Activated gamma-delta T cell treated with anti-CD3 and anti-CD28 coated beads, Interleukin-2, amount 50 U/mL, for 16 hours (primary cell): ENCODE results near the gene DUS2.
"Not testable (repeated sequence)": the region's sequence is repeated elsewhere in the genome, so short reads cannot be mapped to it uniquely, and the experiment has no call there.

Experiments used
- DNase-seq: peaks from one replicate; pipeline ENCODE4 v3.0.0-alpha.2; 2020; ENCODE audit warnings: low read depth

DUS2 gene

DNA sequence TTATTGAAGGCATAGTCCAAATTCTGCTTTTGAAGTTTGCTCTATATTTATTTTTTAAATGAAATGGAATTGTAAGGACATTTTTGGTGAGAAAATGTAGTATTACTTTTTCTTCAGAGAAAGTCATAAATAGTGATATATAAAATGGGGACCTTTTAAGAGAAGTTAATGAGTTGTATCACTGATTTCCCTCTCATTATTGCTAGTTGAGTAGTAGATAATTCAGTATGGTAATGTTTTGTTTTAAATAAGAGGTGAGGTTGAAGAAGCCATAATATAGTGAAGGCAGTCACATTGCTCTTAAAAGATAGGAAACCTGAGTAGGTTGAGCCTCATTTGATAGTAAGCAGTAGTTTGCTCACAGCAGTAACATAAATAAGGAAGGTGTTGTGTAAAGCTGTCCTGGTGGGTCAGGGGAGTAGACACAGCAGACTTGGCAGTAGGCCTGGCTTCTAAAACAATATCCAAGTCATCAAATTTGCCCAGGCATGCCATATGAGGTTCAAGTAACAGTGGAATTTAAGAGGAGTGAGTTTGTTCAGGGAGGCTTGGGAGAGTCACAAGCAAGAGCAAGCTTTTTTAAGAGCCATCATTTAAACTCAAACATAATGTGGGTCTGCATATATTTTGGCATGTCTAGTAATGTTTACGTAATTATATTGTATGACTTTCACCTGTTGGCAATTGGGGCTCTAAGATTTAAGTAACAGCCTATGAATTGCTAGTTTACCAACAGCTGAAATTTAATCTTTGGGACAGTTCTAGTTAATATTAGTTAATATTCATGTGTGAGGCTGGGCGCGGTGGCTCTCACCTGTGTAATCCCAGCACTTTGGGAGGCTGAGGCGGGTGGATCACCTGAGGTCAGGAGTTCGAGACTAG, 68.5 kb downstream of the DUS2 start:
- no peak for DNase-seq

DNA sequence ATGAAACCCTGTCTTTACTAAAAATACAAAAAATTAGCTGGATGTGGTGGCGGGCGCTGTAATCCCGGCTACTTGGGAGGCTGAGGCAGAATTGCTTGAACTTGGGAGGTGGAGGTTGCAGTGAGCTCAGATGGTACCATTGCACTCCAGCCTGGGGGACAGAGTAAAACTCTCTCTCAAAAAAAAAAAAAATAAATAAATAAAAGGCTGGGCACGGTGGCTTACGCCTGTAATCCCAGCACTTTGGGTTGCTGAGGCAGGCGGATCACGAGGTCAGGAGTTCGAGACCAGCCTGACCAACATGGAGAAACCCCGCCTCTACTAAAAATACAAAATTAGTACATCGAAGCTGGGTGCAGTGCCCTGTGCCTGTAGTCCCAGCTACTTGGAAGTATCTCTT, 69.2 kb downstream of the DUS2 start:
- not testable (repeated sequence) for DNase-seq

DNA sequence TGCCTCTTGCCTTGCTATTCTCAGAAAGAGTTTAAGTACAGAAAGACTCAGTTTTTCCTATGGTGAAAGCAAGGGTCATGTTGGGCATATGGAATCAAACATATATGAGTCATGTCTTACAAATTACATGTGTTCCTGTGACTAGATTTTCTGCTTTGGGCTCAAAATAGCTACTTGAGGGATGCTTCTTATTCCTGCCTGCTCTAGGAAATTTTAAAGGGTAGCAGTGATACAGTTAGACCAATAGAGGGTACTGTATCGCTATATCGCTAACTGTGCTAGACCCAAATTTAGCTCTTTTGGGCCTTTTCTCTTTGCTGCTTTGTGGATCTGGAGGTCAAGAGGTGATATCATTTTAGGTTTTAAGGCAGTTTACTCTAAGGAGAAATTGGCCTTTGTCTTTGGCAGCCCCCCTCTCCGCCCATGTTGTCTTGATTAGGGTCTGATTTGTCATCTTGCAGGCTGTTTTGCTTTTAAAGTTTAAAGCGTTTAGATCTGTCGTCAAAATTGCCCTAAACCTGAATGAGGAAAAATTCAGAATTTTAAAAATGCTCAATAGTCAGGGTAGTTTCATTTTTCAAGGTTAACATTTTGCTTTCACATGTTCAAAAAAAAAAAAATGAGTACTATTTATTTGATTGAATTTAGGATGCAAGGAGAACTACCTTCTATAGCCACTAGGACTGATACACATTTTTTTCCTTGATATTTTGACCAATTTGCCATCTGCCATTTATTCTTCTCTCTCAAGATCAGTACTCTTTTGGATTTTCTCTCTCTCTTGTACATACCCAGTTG, 70.9 kb downstream of the DUS2 start:
- no peak for DNase-seq

DNA sequence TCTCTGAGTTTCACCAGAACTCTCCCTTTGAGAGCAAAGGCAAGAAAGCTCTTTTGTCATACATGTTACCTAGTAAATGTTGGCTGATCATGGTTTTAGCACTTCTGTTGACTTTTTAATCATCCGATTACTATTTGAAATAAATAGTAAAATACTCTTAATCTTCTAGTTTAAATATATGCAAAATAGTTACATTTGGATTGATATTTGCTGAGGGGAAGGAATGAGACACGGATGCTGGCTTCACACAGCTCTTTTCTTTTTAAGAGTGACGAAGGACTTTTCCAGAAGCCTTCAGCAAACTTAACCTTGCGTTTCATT, 71.5 kb downstream of the DUS2 start:
- DNase-seq: no peak

DNA sequence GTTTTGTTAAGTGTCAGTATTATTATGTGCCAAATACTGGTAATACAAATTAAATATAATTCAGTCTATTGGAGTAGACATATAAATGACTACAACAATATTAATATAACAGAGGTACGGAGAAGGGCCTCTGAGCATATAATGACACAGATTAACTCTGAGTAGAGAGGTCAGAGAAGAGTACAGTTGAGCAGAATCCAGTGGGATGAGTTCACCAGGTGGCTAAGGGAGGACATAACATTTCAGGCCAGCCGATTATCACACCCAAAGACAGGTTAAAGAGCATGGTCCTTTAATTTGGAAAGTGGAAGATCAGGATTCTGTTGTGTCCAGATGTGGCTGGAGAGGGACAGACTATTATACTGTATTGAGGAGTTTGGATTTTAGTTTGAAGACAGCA, 73.4 kb downstream of the DUS2 start:
- DNase-seq: no peak

DNA sequence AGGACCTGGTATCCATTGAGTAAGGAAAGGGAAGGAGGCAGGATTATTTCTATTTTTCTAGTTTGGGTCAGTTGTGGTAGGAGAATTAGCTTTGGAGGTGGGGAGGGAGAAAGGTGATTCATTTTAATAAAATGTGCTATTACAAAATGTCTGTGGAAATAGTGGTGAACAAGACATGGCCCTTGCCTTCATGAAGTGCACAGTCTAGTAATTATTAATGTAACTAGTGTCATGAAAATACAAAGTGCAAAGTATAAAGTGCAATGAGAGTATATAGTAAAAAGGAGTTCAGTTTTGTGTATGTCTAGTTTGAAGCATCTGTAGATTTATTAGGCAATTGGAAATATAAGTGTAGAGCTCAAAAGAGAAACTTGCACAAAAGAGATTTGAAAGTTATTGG, 74.0 kb downstream of the DUS2 start:
- DNase-seq: no peak

DNA sequence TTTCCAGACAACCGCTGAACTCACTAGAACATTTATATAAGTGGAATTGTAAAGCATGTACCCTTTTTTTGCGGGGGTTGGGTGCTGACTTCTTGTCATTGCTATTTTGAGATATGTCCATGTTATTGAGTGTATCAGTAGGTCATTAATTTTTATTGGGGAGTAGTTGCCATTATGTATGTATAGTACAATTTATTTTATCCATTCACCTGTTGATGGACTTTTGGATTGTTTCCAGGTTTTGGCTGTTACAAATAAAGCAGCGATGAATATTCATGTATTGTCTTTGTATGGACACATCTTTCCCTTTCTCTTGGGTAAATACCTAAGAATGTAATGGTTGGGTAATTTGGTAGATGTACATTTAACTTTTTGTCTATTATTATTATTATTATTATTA, 74.8 kb downstream of the DUS2 start:
- no peak for DNase-seq

DNA sequence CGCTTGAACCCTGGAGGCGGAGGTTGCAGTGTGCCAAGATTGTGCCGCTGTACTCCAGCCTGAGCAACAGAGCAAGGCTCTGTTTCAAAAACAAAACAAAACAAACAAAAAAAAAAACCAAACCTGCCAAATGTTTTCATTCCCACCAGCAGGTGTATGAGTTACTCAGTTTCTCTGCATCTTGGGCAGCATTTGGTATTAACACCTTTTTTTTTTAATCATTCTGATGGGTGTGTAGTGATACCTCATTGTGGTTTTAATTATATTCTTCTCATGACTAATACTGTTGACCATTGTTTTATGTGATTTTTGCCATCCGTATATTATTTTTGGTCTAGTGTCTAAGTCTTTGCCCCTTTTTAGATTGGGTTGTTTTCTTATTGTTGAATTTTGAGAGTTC, 77.4 kb downstream of the DUS2 start:
- no peak for DNase-seq

DNA sequence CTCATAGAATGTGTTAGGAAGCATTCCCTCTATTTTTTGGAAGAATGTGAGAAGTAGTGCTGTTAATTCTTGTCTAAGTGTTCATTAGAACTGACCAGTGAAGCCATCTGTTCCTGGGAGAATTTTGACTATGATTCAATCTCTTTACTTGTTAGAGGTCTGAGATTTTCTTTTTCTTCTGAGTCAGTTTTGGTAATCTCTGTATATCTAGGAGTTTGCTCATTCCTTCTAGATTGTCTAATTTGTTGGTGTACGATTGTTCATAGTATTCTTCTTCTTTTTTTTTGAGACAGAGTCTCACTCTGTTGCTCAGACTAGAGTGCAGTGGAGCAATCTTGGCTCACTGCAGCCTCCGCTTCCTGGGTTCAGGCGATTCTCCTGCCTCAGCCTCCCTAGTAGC, 82.5 kb downstream of the DUS2 start:
- DNase-seq: no peak

DNA sequence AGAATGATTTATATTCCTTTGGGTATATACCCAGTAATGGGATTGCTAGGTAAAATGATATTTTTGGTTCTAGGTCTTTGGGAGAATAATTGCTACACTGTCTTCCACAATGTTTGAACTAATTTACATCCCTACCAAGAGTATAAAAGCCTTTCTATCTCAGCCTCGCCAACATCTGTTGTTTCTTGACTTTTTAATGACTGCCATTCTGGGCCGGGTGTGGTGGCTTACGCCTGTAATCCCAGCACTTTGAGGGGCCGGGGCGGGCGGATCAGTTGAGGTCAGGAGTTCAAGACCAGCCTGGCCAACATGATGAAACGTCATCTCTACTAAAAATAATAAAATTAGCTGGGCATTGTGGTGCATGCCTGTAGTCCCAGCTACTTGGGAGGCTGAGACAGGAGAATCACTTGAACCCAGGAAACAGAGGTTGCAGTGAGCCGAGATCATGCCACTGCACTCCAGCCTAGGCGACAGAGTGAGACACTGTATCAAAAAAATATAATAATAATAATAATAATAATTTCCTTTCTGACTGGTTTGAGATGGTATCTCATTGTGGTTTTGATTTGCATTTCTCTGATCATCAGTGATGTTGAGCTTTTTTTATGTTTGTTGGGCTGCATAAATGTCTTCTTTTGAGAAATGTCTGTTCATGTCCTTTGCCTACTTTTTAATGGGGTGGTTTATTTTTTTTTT, 84.3 kb downstream of the DUS2 start:
- not testable (repeated sequence) for DNase-seq

DNA sequence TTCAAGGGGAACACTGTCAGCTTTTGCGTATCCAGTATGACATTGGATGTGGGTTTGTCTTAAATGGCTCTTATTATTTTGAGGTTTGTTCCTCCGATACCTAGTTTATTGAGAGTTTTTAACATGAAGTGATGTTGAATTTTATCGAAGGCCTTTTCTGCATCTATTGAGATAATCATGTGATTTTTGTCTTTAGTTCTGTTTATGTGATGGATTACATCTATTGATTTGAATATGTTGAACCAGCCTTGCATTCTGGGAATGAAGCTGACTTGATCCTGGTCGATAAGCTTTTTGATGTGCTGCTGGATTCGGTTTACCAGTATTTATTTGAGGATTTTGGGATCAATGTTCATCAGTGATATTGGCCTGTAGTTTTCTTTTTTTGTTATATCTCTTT, 86.1 kb downstream of the DUS2 start:
- not testable (repeated sequence) for DNase-seq

DNA sequence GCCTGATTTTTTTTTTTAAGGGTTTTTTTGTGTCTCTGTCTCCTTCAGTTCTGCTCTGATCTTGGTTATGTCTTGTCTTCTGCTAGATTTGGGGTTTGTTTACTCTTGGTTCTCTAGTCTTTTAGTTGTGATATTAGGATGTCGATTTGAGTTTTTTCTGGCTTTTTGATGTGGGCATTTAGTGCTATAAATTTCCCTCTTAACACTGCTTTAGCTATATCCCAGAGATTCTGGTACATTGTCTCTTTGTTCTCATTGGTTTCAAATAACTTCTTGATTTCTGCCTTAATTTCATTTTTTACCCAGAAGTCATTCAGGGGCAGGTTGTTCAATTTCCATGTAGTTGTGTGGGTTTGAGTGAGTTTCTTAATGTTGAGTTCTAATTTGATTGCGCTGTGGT, 87.5 kb downstream of the DUS2 start:
- not testable (repeated sequence) for DNase-seq

DNA sequence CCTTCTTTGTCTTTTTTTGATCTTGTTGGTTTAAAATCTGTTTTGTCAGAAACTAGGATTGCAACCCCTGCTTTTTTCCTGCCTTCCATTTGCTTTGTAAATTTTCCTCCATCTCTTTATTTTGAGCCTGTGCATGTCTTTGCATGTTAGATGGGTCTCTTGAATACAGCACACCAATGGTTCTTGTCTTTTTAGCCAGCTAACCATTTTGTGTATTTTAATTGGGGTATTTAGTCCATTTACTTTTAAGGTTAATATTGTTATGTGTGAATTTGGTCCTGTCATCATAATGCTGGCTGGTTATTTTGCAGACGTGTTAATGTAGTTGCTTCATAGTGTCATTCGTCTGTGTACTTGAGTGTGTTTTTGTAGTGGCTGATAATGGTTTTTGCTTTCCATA, 88.3 kb downstream of the DUS2 start:
- no peak for DNase-seq

DNA sequence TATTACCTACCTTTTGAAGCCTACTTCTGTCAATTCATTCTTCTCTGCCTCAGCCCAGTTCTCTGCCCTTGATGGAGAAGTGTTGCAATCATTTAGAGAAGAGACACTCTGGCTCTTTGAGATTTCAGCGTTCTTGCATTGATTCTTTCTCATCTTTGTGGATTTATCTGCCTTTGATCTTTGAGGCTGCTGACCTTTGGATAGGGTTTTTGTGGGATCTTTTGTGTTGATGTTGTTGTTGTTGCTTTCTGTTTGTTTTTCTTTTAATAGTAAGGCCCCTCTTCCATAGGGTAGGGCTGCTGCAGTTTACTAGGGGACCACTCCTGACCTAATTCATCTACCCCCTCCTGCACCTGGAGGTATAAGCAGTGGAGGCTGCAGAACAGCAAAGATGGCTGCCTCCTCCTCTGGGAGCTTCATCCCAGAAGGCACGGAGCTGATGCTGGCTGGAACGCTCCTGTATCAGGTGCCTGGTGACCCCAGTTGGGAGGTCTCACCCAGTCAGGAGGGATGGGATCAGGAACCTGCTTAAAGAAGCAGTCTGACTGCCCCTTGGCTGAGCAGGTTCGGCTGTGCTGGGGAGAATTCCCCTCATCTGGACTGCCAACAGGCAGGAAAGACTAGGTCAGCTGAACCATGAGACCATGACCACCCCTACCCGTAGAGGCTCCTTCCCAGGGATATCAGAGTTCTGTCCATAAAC, 90.1 kb downstream of the DUS2 start:
- no peak for DNase-seq

DNA sequence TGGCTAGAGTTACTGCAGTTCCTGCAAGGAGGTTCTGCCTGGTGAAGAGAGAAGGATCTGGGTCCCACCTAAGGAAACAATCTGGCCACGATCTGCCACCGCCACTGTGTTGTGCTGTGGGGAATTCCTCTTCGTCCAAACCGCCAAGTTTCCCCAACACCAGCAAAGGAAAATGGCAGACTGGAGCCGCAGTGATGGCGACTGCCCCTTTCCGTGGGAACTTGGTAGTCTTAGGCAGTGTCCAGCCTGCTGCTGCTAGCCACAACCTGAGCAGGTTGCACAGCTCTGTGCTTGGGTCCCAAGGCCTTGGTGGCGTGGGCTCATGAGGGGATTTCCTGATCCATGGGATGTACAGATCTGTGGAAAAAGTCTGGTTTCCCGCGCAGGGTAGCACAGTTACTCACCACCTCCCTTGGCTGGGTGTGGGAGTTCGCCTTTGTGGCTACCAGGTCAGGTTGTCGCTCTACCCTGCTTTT, 90.7 kb downstream of the DUS2 start:
- no peak for DNase-seq

DNA sequence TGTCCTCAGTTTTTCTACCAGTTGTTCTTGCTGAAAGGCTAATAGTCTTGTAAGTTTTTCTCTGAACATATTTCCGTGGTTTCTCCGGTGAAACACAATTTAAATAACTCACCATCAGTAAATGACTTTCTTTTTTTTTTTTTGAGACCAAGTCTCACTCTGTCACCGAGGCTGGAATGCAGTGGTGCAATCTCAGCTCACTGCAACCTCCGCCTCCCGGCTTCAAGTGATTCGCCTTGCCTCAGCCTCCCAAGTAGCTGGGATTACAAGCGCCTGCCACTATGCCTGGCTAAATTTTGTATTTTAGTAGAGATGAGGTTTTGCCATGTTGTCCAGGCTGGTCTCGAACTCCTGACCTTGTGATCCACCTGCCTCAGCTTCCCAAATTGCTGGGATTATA, 91.9 kb downstream of the DUS2 start:
- DNase-seq: not testable (repeated sequence)

DNA sequence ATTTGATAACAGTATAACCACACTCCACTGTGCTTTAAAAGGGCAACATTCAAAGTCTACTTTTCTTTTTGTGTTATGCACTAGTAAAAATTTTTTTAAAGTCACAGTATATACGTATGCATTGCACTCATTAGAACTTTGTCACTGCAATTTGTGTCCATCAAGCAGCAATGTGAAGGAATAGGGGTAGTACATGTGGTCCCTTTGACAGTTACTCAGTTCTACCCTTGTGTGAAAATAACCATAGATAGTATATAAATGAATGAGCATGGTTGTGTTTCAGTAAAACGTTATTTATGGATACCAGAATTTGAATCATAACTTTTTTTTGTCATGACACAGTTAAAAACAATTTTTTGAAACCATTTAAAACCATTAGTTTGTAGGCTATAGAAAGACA, 92.8 kb downstream of the DUS2 start:
- DNase-seq: no peak

DNA sequence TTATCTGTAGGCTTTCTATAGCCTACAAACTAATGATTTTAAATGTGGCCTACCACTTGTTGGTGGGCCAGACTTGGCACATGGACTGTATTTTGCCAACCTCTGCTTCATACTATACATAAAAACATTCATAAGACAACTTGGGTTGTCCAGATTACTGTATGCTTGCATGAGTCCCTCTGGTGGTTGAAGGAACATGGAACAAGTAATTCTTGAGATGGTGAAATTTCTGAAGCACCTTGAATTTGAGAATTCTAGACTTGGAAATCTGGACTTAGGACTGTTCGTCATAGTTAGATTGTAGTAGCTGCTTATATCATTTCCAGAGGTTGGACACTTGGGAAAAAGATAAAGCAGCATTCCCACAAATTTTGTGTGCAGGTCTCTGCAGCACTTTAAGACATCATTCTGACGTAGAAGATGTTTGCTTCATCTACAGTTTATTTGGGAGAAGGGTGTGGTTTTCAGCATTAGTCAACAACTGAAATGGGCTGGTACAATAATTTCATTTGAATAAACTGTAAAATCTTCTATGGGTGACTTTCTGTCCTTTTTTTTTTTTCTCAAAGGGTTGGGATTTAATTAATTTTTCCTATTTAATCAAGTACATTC, 93.3 kb downstream of the DUS2 start:
- DNase-seq: no peak

DNA sequence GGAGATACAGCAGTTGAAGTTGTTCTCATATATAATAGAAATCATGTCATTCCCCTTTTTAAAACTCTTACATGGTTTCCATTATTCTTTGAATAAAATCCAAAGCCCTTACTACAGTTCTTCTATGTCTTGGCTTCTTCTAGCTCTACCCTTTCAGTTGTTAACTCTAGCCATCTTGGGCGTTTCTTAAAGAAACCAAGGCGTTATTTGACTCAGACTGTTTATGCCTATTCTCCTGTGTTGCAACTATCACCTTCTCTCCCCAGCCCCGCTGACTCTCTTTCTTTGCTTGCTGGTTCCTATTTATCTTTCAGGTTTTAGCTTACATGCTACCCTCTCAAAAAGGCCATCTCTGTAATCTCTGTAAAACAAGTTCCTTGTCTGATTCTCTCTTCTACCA, 94.8 kb downstream of the DUS2 start:
- no peak for DNase-seq

DNA sequence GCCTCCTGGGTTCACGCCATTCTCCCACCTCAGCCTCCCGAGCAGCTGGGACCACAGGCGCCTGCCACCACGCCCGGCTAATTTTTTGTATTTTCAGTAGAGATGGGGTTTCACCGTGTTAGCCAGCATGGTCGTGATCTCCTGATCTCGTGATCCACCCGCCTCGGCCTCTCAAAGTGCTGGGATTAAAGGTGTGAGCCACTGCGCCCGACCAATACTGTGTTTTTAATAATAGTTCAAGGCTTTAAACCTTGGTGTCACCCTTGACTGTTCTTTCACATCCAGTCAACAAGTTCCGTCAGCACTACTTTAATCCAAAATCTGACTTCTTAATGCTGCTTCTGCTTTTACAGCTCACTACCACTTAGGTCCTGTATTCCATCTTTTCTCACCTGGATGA, 95.9 kb downstream of the DUS2 start:
- not testable (repeated sequence) for DNase-seq

DNA sequence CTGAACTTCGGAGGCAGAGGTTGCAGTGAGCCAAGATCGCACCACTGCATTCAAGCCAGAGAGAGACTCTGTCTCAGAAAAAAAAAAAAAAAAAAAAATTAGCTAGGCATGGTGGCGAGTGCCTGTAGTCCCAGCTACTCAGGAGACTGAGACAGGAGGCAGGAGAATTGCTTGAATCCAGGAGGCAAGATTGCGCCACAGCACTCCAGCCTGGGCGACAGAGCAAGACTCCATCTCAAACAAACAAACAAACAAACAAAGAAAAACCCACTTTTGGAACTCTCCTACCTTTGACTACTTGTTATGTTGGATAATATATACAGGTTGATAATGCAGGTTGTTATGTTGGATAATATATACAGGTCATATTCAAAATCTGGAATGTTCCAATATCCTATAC, 97.4 kb downstream of the DUS2 start:
- DNase-seq: not testable (repeated sequence)

DNA sequence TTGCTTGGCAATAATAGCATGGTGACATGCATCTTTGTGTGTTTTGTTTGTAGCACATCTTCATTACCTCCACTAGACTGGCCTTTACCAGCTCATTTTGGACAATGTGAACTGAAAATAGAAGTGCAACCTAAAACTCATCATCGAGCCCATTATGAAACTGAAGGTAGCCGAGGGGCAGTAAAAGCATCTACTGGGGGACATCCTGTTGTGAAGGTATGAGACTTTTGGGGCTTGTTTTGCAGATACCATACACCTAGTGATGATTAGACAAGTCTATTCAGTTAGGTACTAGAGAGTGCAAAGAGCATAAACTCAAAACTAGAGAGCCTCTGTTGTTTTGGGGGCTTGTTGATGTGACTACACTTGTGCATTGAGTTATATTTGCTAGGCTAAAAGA, 103.3 kb downstream of the DUS2 start:
- DNase-seq: no peak
